Measurements from ENCODE around the gene RAD23B.
"Not testable (repeated sequence)": the region's sequence is repeated elsewhere in the genome, so short reads cannot be mapped to it uniquely, and the experiment has no call there.

Gene RAD23B

GRCh38 chr9:107282759-107283622 is at the start of gene RAD23B:
Gene RAD23B (plus strand): TSS chr9:107283279. CDS start chr9:107283630, 351 bp downstream.
- DNase-seq (ENCODE audit: low spot score): peak; percentile 99

GRCh38 chr9:107235765-107236442 is 47.2 kb upstream of the RAD23B start:
- no peak for DNase-seq (ENCODE audit: low spot score)

- no peak for DNase-seq (ENCODE audit: low spot score)
These were observed 45.2 kb upstream of the RAD23B start for GRCh38 chr9:107237873-107238272.

GRCh38 chr9:107239474-107239873 is 43.6 kb upstream of the RAD23B start:
- DNase-seq (ENCODE audit: low spot score): no peak

GRCh38 chr9:107240260-107240659 is 42.8 kb upstream of the RAD23B start:
- DNase-seq (ENCODE audit: low spot score): no peak

- DNase-seq (ENCODE audit: low spot score): no peak
These were observed 40.7 kb upstream of the RAD23B start for GRCh38 chr9:107242073-107243030.

- DNase-seq (ENCODE audit: low spot score): no peak
These were observed 39.3 kb upstream of the RAD23B start for GRCh38 chr9:107243742-107244141.

GRCh38 chr9:107246259-107247254 is 36.5 kb upstream of the RAD23B start:
- no peak for DNase-seq (ENCODE audit: low spot score)

- no peak for DNase-seq (ENCODE audit: low spot score)
These were observed 34.4 kb upstream of the RAD23B start for GRCh38 chr9:107248714-107249113.

- no peak for DNase-seq (ENCODE audit: low spot score)
These were observed 33.9 kb upstream of the RAD23B start for GRCh38 chr9:107249131-107249533.

GRCh38 chr9:107249665-107250285 is 33.3 kb upstream of the RAD23B start:
- no peak for DNase-seq (ENCODE audit: low spot score)

- no peak for DNase-seq (ENCODE audit: low spot score)
These were observed 31.2 kb upstream of the RAD23B start for GRCh38 chr9:107251756-107252322.

GRCh38 chr9:107258919-107259318 is 24.2 kb upstream of the RAD23B start:
- no peak for DNase-seq (ENCODE audit: low spot score)

GRCh38 chr9:107259751-107260313 is 23.2 kb upstream of the RAD23B start:
- DNase-seq (ENCODE audit: low spot score): not testable (repeated sequence)

GRCh38 chr9:107260437-107261081 is 22.5 kb upstream of the RAD23B start:
- DNase-seq (ENCODE audit: low spot score): no peak

- DNase-seq (ENCODE audit: low spot score): no peak
These were observed 22.0 kb upstream of the RAD23B start for GRCh38 chr9:107261106-107261505.

GRCh38 chr9:107263289-107263688 is 19.8 kb upstream of the RAD23B start:
- no peak for DNase-seq (ENCODE audit: low spot score)

- no peak for DNase-seq (ENCODE audit: low spot score)
These were observed 16.3 kb upstream of the RAD23B start for GRCh38 chr9:107266624-107267368.
